IMR-90 (cell line): ENCODE data around the gene STAM.

ENCODE experiments used
- CTCF ChIP-seq: conservative IDR thresholded peaks from 2 replicates; pipeline ENCODE4 v1.5.1; 2012; ENCODE audit warnings: mild to moderate bottlenecking, low read depth, low read length, improper control_type of control experiment
- POLR2A ChIP-seq: IDR thresholded peaks from 2 replicates; pipeline ENCODE4 v1.6.1; 2012; ENCODE audit warnings: mild to moderate bottlenecking, low read depth, low read length

- TF ChIP-seq CTCF (no peak), POLR2A (no peak)
Measured at GRCh38 chr10:17684537-17684936, 40.6 kb downstream of the STAM start.
